Measurements from ENCODE around the gene AP2S1. TPM values are rescaled to one million over a fixed set of nuclear protein-coding genes. Genes with fewer than 3 reads are reported as not detected.
A peak's percentile ranks its signal among the peaks of the same experiment; 100 is the strongest.
"Not testable (repeated sequence)": the region's sequence is repeated elsewhere in the genome, so short reads cannot be mapped to it uniquely, and the experiment has no call there.

The AP2S1 gene
- total and polyA plus RNA-seq, 2 donors: 43.5 to 117 TPM

DNA sequence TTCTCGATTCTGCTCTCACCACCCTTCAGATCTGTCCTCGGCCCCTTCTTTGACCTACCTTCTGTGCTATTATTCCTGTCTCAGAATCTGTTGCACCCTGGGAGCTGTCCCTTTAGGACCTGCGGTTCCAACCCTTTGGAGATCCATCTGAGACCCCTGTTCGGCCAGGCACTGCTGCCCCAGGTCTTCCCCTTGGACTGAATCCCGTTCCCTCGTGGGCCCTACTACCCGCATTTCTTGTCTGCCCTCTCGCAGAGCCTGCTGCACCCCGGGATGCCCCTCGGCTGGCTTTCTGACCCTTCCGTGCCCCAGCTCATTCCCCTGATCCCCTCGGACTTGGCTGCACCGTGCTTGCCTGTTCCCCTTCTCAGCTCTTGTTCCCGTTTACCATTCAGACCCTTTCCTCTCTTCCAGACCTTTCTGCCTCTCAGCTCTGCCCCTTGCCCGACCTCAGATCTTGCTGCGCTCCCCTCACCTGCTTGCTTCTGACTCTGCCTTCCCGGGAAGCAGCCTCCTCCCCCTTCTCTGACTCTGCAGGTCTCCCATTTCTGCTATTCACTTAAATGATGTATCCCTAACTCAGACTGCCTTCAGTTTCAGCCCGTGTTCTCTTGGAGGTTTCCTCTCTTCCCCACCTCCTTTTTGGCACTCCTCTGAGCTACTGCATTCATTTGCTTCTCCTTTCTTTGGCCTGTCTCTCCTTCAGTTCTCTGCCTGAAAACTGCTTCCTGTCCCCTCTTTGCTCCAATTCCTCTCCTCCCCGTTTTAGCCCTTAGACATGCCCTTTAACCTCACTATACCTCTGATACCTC, 11.3 kb upstream of the AP2S1 start:
- no peaks in the 10 kb centered on the region for H3K36me3 ChIP-seq (ENCODE audit: insufficient read depth)
- under 1% methylated on average over 19 of the region's 19 CpGs for WGBS
- H3K27ac ChIP-seq (ENCODE audit: low read depth): no peak overlapping the region
- H3K4me1 ChIP-seq (ENCODE audit: insufficient read depth): peaks cover 2% of the 10 kb centered on the region
- peak overlapping the region; percentile 96 for H3K4me3 ChIP-seq (ENCODE audit: low read depth, low read length)
- DNase-seq (ENCODE audit: extremely low spot score): no peak

DNA sequence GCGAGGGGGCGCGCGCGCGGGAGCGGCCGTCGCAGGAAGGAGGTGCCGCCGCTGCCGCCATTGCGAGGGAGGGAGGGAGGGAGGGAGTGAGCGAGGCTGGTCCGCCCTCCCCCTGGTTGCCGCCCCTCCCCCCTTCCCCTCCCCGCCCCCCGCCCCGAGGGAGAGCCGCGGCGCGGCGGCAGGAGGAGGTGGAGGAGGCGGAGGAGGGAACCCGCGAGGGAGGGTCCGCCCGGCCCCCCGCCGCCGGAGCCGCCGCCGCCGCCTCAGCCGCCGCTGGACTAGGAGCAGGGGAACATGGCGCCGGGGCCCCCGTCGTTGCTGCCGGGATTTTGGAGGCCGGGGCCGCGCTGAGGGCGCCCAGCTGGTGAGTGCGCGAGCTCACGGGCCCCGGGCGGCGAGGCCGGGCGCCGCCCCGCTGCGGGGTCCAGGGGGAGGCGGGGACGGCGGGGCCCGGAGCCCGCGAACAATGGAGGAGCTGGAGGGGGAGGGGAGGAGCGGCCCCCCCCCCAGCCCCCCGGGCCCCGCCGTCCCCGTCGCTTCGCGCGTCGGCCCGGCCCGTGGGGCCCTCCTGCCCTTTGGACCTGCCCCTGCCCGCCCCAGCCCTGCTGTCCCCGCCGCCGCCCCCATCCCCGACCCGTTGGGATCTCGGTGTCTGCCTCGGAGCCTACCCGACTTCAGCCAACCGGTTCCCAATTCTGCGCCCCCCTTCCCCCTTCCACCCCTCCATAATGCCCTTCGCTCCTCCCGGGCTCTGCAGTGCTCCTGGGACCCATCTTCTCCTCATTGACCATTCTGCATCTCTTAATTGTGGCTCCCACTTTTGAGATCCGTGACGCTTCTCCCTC, 10.4 kb upstream of the AP2S1 start, which contains the start of gene ARHGAP35:
Gene ARHGAP35, plus strand, starts transcription at position 152 of the 845 bp plus-strand sequence. CDS start 57,679 bp downstream, outside the sequence.
- WGBS: under 1% methylated on average over 85 of the region's 91 CpGs
- peaks cover 2% of the 10 kb centered on the region for H3K4me1 ChIP-seq (ENCODE audit: insufficient read depth)
- H3K27ac ChIP-seq (ENCODE audit: low read depth): peak within 1 kb of the TSS; percentile 93
- H3K36me3 ChIP-seq (ENCODE audit: insufficient read depth): no peaks in the 10 kb centered on the region
- H3K4me3 ChIP-seq (ENCODE audit: low read depth, low read length): peak within 1 kb of the TSS; percentile 96
- no peak for DNase-seq (ENCODE audit: extremely low spot score)

DNA sequence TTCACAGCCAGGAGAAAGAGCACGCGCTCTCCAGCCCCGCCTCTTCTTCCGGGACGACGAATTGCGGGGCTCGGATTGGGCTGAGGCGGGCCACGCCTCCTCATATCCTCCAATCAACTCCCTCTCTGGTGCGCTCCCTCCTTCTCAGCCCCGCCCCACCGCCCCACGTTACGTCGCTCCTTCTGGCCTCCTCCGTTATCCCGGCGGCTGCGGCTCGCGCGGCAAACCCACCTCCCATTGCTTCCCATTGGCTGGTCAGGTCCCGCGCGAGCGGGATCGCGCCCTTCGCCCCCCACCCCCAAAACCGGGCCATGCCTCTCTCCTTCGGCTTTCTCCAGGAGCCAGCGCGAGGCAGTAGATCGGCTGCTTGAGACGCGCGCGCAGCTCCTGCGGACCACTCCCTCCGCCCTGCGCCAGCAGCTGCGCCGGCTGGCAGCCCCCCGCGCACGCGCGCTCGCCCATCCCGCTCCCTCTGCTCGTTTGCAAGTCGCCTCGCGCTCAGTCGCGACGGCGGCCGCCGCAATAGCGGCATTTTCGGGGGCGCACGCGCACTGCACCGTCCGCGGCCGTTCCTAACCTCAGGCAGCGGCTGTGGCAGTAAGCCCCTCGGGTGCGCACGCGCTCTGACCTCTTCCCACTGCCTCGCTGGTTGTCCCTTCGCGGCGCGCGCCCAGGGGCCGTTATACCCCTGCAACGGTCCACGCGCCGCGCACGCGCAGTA, 9.6 kb upstream of the AP2S1 start:
- H3K27ac ChIP-seq (ENCODE audit: low read depth): peak overlapping the region; percentile 88
- peaks cover 2% of the 10 kb centered on the region for H3K4me1 ChIP-seq (ENCODE audit: insufficient read depth)
- DNase-seq (ENCODE audit: extremely low spot score): peak; percentile 97
- H3K36me3 ChIP-seq (ENCODE audit: insufficient read depth): no peaks in the 10 kb centered on the region
- peak overlapping the region; percentile 96 for H3K4me3 ChIP-seq (ENCODE audit: low read depth, low read length)
- under 1% methylated on average over 89 of the region's 89 CpGs for WGBS

DNA sequence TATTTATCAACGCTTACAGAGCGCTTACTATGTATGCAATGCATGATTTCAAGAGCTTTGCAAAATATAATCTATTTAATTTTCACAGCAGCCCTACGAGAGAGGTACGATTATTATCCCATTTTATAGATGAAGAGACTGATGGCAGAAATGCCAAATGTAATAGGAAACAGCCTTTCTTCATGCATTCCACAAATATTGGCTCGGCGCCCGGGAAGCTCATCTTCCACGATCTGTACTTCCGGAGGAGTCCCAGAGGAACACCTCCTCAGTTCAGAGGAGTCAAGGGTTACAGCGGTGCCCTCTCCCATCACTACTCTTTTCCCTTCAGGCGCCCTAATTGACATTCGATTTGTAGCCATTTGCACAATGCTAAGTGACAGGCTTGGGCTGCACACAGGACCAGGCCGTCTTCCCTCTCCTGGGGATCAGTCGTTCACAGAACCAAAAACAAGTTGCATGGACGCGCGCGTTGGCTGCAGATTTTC, 9.0 kb upstream of the AP2S1 start:
- Histone ChIP-seq H3K4me3 (ENCODE audit: low read depth, low read length) (no peak overlapping the region), H3K4me1 (ENCODE audit: insufficient read depth) (peaks cover 2% of the 10 kb centered on the region), H3K36me3 (ENCODE audit: insufficient read depth) (no peaks in the 10 kb centered on the region), H3K27ac (ENCODE audit: low read depth) (no peak overlapping the region)
- WGBS: 9% methylated on average over 18 of the region's 18 CpGs
- no peak for DNase-seq (ENCODE audit: extremely low spot score)

DNA sequence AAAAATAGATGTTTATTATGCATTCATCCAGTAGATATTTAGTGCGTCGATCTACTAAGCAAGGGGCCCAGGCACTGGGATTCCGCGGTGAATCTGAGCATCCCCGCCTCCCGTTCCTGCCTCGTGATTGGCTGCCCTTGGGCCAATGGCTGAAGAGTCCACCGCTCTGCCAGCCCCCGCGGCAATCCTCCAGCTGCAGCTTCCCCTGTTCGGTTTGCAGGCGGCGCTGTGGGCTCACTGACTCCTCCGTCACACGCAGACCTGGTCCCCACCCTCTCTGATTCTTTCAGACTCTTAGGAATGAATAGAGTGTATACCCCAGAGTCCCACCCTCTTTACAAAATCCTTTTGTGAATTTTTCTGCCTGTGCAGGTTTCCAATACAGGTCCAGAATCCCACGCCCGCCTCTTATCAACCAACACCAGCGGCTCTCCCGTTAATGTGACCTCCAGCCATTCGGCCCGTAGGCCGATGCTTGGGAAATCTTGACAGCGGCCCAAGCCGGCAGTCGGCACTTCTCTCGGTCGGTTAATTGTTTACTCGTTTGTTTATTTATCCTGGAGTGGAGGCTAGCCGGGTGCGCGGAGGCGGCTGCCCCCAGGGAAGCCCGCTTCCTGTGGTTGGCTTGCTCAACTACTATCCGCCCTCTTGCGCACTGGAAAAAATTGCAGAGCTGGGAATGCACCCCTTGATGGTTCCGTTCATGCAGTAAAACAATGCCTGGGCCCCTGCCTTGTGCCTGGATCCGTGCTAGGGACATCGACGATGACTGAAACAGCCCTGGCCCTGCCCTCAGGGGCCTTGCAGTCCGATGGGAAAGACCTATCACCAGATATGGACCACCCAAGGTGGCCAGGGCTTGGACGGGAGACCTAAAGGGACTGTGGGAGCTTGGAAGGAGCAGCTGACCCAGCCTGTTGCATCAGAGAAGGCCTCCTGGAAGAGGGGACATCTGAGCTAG, 5.7 kb upstream of the AP2S1 start:
- Histone ChIP-seq H3K4me1 (ENCODE audit: insufficient read depth) (no peaks in the 10 kb centered on the region), H3K27ac (ENCODE audit: low read depth) (peak overlapping the region; percentile 81), H3K36me3 (ENCODE audit: insufficient read depth) (no peaks in the 10 kb centered on the region), H3K4me3 (ENCODE audit: low read depth, low read length) (no peak overlapping the region)
- DNase-seq (ENCODE audit: extremely low spot score): peak; percentile 84
- 5% methylated on average over 41 of the region's 41 CpGs for WGBS

DNA sequence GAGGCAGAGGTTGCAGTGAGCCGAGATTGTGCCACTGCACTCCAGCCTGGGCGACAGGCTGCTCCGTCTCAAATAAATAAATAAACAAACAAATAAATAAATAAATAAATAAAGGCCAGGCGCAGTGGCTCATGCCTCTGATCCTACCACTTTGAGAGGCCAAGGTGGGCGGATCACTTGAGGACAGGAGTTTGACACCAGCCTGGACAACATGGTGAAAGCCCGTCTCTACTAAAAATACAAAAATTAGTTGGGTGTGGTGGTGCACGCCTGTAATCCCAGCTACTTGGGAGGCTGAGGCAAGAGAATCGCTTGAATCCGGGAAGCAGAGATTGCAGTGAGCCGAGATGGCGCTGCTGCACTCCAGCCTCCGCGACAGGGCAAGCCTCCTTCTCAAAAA, 4.1 kb upstream of the AP2S1 start:
- not testable (repeated sequence) for H3K4me1 ChIP-seq (ENCODE audit: insufficient read depth); H3K4me3 ChIP-seq (ENCODE audit: low read depth, low read length); DNase-seq (ENCODE audit: extremely low spot score); H3K27ac ChIP-seq (ENCODE audit: low read depth); H3K36me3 ChIP-seq (ENCODE audit: insufficient read depth)
- 77% methylated on average over 13 of the region's 13 CpGs for WGBS

DNA sequence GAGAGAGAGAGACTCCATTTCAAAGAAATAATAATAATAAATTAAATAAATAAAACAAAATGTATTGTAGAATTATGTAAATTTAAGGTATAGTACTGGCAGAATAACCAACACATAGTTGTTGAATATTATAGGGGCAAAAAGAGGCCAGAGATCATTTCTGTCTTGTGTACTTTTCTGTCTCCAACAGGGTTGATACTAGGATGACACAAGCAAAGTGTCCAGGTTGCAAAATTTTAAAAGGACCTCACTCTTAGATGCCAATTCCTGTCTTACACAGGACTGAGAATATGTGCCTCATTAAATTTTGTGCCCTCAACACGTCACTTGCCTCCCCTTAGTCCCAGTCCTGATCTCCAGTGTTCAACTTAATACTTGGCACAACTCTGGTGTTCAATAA, 2.2 kb upstream of the AP2S1 start:
- H3K4me3 ChIP-seq (ENCODE audit: low read depth, low read length): no peak overlapping the region
- WGBS: 74% methylated on average over 1 of the region's 1 CpG
- H3K4me1 ChIP-seq (ENCODE audit: insufficient read depth): no peaks in the 10 kb centered on the region
- no peak for DNase-seq (ENCODE audit: extremely low spot score)
- no peaks in the 10 kb centered on the region for H3K36me3 ChIP-seq (ENCODE audit: insufficient read depth)
- no peak overlapping the region for H3K27ac ChIP-seq (ENCODE audit: low read depth)

DNA sequence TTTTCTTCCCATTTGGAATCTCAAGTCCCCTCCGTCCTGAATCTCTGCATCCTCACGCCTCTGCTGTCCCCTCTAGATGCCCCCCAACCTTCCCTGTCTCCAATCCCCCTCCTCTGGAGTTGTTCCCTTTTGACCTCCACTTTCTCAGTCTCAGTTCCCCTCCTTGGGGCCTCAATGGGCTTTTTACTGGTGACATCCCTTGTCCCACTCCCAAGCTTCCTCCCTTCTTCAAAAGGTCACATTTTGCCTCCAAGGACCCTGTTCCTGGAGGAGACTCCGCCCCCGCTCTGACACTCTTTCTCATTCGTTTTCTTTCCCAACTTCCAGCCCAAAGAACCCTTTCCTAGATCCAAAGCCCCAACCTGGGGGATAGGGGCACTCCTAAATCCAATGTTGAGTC, 1.0 kb downstream of the AP2S1 start:
- Histone ChIP-seq H3K27ac (ENCODE audit: low read depth) (no peak overlapping the region), H3K4me3 (ENCODE audit: low read depth, low read length) (peak overlapping the region; percentile 82), H3K36me3 (ENCODE audit: insufficient read depth) (no peaks in the 10 kb centered on the region), H3K4me1 (ENCODE audit: insufficient read depth) (no peaks in the 10 kb centered on the region)
- no peak for DNase-seq (ENCODE audit: extremely low spot score)
- WGBS: 39% methylated on average over 5 of the region's 5 CpGs

DNA sequence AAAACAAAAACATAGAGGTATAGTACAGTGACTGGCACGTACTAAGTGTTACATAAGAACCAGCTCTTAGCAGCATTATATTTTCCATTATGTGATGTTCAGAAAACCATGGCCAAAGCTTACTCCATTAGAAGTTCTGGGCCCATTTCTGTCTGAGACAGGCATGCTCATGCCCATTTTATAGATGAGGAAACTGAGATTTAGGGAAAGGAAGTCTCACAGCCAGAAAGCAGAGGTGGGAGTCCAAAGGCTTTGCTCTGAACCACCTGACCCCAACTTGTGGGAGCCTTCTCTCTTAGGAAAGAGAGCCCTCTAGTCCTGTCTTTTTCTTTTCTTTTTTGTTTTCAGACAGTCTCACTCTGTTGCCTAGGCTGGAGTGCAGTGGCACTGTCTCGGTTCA, 2.3 kb downstream of the AP2S1 start:
- Histone ChIP-seq H3K27ac (ENCODE audit: low read depth) (no peak overlapping the region), H3K36me3 (ENCODE audit: insufficient read depth) (no peaks in the 10 kb centered on the region), H3K4me3 (ENCODE audit: low read depth, low read length) (no peak overlapping the region), H3K4me1 (ENCODE audit: insufficient read depth) (no peaks in the 10 kb centered on the region)
- no peak for DNase-seq (ENCODE audit: extremely low spot score)
- 89% methylated on average over 2 of the region's 2 CpGs for WGBS

DNA sequence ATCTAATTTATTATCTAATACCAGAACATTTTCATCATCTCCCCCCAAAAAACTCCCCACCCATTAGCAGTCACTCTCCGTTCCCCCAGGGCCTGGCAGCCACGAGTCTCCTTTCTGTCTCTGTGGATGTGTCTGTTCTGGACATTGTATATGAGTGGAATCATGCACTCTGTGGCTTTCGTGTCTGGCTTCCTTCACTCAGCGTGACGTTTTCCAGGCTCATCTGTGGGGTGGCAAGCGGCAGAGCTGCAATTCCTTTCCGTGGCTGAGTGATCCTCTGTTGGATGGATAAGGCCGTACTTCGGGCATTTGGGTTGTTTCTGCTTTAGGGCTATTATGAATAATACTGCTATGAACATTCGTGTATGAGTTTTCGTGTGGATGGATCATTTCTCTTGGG, 3.1 kb downstream of the AP2S1 start:
- Histone ChIP-seq H3K4me1 (ENCODE audit: insufficient read depth) (no peaks in the 10 kb centered on the region), H3K36me3 (ENCODE audit: insufficient read depth) (no peaks in the 10 kb centered on the region), H3K27ac (ENCODE audit: low read depth) (no peak overlapping the region), H3K4me3 (ENCODE audit: low read depth, low read length) (no peak overlapping the region)
- no peak for DNase-seq (ENCODE audit: extremely low spot score)
- 79% methylated on average over 11 of the region's 11 CpGs for WGBS

DNA sequence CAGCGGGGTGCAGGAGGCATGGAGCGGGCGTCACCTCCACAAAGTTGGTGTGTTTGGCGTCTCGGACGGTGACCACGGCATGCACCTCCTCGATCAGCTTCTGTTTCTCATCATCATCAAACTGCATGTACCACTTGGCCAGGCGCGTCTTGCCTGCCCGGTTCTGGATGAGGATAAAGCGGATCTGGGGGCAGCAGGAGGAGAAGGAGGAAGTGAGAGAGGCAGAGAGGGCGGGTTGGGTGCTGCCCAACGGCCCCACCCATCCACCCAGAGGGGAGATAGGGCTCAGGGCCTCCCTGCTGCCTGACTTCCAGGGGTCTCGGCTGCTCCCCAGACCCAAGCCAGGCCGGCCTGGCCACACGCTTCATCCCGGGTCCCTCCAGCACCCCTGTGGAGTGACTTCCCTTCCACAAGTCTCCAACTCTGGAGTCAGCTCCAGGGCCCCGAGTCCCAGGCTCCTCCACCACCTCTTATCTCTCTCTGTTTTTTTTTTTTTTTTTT, 4.6 kb downstream of the AP2S1 start:
- DNase-seq (ENCODE audit: extremely low spot score): no peak
- Histone ChIP-seq H3K27ac (ENCODE audit: low read depth) (no peak overlapping the region), H3K4me1 (ENCODE audit: insufficient read depth) (no peaks in the 10 kb centered on the region), H3K36me3 (ENCODE audit: insufficient read depth) (no peaks in the 10 kb centered on the region), H3K4me3 (ENCODE audit: low read depth, low read length) (no peak overlapping the region)
- WGBS: 83% methylated on average over 19 of the region's 19 CpGs

DNA sequence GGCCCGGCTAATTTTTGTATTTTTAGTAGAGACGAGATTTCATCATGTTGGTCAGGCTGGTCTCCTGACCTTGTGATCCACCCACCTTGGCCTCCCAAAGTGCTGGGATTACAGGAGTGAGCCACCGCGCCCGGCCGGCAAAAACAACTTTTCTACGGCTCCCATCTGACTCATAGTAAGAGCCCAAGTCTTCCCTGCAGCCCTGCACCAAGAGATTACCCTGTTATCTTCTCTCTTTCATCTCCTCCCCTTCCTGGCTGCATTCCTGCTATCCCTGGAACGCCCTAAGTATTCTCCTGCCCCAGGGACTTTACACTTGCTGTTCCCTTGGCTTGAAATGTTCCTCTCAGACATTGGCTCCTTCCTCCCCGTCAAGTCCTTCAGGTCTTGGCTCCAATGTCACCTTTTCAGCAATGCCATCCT, 6.6 kb downstream of the AP2S1 start:
- H3K4me1 ChIP-seq (ENCODE audit: insufficient read depth): no peaks in the 10 kb centered on the region
- H3K4me3 ChIP-seq (ENCODE audit: low read depth, low read length): no peak overlapping the region
- no peak for DNase-seq (ENCODE audit: extremely low spot score)
- 74% methylated on average over 9 of the region's 9 CpGs for WGBS
- no peaks in the 10 kb centered on the region for H3K36me3 ChIP-seq (ENCODE audit: insufficient read depth)
- no peak overlapping the region for H3K27ac ChIP-seq (ENCODE audit: low read depth)
